Activated CD4-positive, alpha-beta memory T cell treated with anti-CD3 and anti-CD28 coated beads for 36 hours (primary cell): ENCODE measurements around the gene MTERF4. TPM values are rescaled to one million over a fixed set of nuclear protein-coding genes. Genes with fewer than 3 reads are reported as not detected.

Experiments
- CTCF ChIA-PET: fragments of 350-600 bp; sonication (Branson Sonifier 250); formaldehyde crosslinking; loops from one replicate; lab custom pipeline; 2021; ENCODE audit warnings: antibody characterized with exemption, inconsistent platforms; lab: Charles Lee
- POLR2A ChIA-PET: fragments of 350-600 bp; sonication (Branson Sonifier 250); formaldehyde crosslinking; loops from one replicate; lab custom pipeline; 2021; ENCODE audit warnings: antibody characterized with exemption; lab: Charles Lee
- DNase-seq: peaks from one replicate; pipeline ENCODE4 v3.0.0-alpha.2; 2020
- H3K27ac Mint-ChIP-seq: one replicate; pipeline ENCODE4 v1.8.0; 2021; ENCODE audit warnings: mixed read lengths
- H3K27me3 Mint-ChIP-seq: one replicate; pipeline ENCODE4 v1.8.0; 2021; ENCODE audit warnings: mixed read lengths
- H3K36me3 Mint-ChIP-seq: one replicate; pipeline ENCODE4 v1.8.0; 2021; ENCODE audit warnings: mixed read lengths
- H3K4me1 Mint-ChIP-seq: one replicate; pipeline ENCODE4 v1.8.0; 2021; ENCODE audit warnings: low read depth, mixed read lengths
- H3K4me3 Mint-ChIP-seq: one replicate; pipeline ENCODE4 v1.8.0; 2021; ENCODE audit warnings: mild to moderate bottlenecking, mixed read lengths
- H3K9me3 Mint-ChIP-seq: one replicate; pipeline ENCODE4 v1.8.0; 2021; ENCODE audit warnings: mixed read lengths
- intact Hi-C: fragments of 100-400 bp; cut with micrococcal nuclease; formaldehyde crosslinking; loops from one replicate; pipeline ENCODE4 v1.15.1; 2023
- total RNA-seq, 2 experiments: library from RNA; stranded (reverse); gene quantifications; one replicate each; pipeline ENCODE4 v1.2.3, GENCODE V29; 2021

MTERF4 gene
- total RNA-seq, 2 experiments from 2014 or later: 43.9 to 46.0 TPM

GRCh38 chr2:241064008-241064801 is 37.9 kb downstream of the MTERF4 start:
- no peaks in the 10 kb centered on the region for H3K36me3 Mint-ChIP-seq
- no peak overlapping the region for H3K27ac Mint-ChIP-seq
- H3K9me3 Mint-ChIP-seq: no peaks in the 10 kb centered on the region
- no peaks in the 10 kb centered on the region for H3K27me3 Mint-ChIP-seq
- H3K4me3 Mint-ChIP-seq: no peak overlapping the region
- ChIA-PET CTCF (no interaction called here), POLR2A (no interaction called here)
- peak; percentile 64 for DNase-seq
- H3K4me1 Mint-ChIP-seq: peaks cover 3% of the 10 kb centered on the region
- intact Hi-C loops: no loop called here

DNA sequence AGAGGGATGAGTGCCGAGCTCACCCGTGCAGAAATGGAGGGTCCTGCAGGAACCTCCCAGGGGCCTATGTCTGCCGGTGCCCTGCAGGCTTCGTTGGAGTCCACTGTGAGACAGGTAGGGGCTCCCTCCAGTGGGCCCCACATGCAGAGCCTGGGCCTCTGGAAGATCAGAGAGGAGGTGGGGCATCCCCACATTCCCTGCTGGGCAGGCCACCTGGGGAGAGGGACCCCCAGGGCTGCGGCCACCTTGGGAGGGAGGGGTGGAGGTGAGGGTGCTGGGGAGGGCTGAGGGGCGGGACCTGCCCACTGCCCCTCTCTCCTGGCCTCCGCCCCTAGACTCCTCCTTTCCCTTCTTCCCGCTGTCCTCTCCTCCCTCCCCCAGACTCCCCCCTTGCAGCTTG is 38.5 kb downstream of the MTERF4 start:
- Mint-ChIP-seq H3K27me3 (no peaks in the 10 kb centered on the region), H3K27ac (no peak overlapping the region), H3K9me3 (no peaks in the 10 kb centered on the region), H3K36me3 (no peaks in the 10 kb centered on the region), H3K4me3 (no peak overlapping the region), H3K4me1 (peaks cover 3% of the 10 kb centered on the region)
- DNase-seq: no peak
- CTCF ChIA-PET: no interaction called here
- POLR2A ChIA-PET: no interaction called here
- intact Hi-C loops: no loop called here

GRCh38 chr2:241063093-241063551 is 39.0 kb downstream of the MTERF4 start:
- ChIA-PET CTCF (no interaction called here), POLR2A (no interaction called here)
- no peak overlapping the region for H3K27ac Mint-ChIP-seq
- no peaks in the 10 kb centered on the region for H3K27me3 Mint-ChIP-seq
- H3K4me3 Mint-ChIP-seq: no peak overlapping the region
- no peak for DNase-seq
- no peaks in the 10 kb centered on the region for H3K36me3 Mint-ChIP-seq
- intact Hi-C loops: no loop called here
- no peaks in the 10 kb centered on the region for H3K9me3 Mint-ChIP-seq
- H3K4me1 Mint-ChIP-seq: peaks cover 3% of the 10 kb centered on the region

DNA sequence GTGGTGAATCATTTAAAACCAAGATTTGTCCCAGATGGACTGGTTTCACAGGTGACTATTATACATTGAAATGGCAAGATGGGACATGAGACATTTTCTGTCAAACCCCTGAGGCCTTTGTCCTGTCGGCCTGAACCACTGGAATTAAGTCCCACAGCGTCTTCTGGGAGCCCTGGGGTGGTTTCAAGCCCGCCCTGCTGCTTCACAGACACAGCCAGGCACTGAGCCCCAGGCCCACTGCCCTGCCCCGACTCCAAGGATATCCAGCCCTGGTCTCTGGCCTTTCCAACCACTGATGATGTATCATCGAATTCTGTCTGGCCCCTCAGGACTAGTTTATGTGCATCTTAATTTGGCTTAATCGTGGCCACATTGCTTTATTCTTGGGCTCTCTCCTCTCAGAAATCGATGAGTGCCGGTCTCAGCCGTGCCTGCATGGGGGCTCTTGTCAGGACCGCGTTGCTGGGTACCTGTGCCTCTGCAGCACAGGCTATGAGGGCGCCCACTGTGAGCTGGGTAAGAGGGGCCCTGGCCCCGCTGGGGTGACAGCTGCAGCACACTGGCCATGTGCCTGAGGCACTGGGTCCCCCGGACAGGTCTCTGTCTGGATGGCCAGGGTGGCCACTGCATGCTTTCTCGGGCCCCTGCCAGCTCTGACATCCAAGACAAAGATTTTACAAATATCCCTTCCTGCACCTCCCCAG is 39.5 kb downstream of the MTERF4 start:
- Mint-ChIP-seq H3K27me3 (no peaks in the 10 kb centered on the region), H3K4me1 (peaks cover 3% of the 10 kb centered on the region), H3K27ac (no peak overlapping the region), H3K36me3 (no peaks in the 10 kb centered on the region), H3K9me3 (no peaks in the 10 kb centered on the region), H3K4me3 (no peak overlapping the region)
- ChIA-PET CTCF (no interaction called here), POLR2A (no interaction called here)
- no peak for DNase-seq
- intact Hi-C loops: no loop called here

GRCh38 chr2:241061275-241061674 is 40.8 kb downstream of the MTERF4 start:
- Mint-ChIP-seq H3K9me3 (no peaks in the 10 kb centered on the region), H3K4me1 (peaks cover 3% of the 10 kb centered on the region), H3K4me3 (no peak overlapping the region), H3K27ac (no peak overlapping the region), H3K36me3 (no peaks in the 10 kb centered on the region), H3K27me3 (no peaks in the 10 kb centered on the region)
- DNase-seq: no peak
- ChIA-PET CTCF (no interaction called here), POLR2A (no interaction called here)
- intact Hi-C loops: no loop called here

DNA sequence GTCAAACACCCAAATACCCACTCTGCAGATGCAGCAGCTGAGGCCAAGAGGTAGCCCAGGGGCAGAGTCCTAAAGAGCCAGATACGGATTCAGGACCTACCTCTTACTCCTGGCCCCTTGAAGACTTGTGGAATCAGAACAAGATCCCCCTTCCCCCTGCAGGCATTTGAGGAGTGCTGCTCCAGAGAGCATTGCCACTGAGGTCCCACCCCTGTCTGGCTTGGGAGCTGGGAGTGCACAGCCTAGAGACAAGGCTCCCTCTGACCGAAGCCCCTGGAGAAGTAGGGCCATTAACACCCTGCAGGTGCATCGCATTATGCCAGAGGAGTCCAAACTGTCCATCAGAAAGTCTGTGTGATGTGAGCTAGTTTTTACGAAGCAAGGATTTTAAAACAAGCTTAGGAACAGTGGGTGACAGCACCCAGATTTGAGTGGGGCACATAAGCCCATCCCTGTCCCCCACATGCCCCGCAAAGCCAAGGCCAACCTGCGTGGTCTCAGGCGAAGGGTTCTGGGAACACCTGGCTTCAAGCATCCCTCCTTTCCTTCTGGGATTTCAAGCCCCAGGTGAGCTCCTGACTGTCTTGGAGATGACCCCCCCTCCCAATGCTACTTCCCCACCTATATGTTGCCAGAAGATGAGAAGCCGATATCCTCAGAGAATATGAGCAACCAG is 48.4 kb downstream of the MTERF4 start:
- ChIA-PET POLR2A (no interaction called here), CTCF (interaction anchor here (1.2 kb wide), 1 partner anchor 25 kb away, joined by 4 read pairs; no protein-coding TSS in a partner anchor)
- Mint-ChIP-seq H3K4me3 (no peak overlapping the region), H3K27me3 (no peaks in the 10 kb centered on the region), H3K27ac (no peak overlapping the region), H3K4me1 (no peaks in the 10 kb centered on the region), H3K36me3 (no peaks in the 10 kb centered on the region), H3K9me3 (no peaks in the 10 kb centered on the region)
- intact Hi-C loops: no loop called here
- no peak for DNase-seq

DNA sequence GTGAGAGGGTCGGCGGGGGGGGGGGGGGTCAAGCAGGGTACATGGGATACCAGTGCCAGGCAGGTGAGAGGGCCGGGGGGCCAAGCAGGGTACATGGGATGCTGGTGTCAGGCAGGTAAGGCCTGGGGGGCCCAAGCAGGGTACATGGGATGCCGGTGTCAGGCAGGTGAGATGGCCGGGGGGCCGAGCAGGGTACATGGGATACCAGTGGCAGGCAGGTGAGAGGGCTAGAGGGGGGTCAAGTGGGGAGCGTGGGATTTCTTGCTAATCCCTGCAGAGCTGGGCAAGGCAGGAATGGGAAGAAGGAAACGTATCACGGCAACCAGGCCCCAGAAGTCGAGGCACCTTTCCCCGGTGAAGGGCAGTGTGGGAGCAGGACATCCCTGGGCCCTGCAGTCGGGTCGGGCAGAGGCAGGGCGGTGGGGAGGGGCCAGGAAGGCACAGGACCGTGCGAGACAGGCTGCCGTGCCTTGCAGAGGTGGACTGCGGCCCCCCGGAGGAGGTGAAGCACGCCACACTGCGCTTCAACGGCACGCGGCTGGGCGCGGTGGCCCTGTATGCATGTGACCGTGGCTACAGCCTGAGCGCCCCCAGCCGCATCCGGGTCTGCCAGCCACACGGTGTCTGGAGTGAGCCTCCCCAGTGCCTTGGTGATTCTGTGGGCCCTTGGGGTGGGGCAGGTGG is 49.3 kb downstream of the MTERF4 start:
- no peaks in the 10 kb centered on the region for H3K9me3 Mint-ChIP-seq
- no peaks in the 10 kb centered on the region for H3K27me3 Mint-ChIP-seq

DNA sequence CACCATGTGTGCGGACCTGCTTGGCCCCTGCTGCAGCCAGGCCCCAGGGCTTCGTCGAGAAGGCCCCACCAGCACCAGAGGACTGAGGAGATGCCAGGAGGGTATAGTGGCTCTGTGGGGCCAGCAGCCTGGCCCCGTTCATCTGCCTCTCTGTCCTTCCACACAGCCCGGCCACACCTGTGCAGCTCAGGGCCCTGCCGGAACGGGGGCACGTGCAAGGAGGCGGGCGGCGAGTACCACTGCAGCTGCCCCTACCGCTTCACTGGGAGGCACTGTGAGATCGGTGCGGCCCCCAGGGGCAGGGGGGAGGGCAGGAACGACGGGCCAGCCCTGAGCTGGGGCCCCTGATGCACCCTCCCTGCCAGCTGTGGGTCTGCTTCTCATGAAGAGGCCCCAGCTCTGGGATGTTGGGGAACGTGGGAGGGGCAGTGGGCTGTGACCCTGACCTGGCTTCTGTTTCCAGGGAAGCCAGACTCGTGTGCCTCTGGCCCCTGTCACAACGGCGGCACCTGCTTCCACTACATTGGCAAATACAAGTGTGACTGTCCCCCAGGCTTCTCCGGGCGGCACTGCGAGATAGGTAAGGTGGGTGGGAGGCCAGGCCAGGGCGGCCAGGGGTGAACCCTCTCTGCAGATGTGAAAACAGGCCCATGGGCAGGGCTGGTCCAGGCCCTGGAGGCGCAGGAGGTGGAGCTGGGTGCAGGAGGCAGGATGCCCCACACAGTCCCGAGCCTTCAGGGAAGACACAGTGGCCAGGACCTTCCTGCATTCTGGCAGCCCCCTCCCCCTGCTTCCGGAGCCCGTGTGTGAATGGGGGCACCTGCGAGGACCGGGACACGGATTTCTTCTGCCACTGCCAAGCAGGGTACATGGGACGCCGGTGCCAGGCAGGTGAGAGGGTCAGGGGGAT is 50.3 kb downstream of the MTERF4 start:
- ChIA-PET CTCF (no interaction called here), POLR2A (no interaction called here)
- no peaks in the 10 kb centered on the region for H3K36me3 Mint-ChIP-seq
- no peaks in the 10 kb centered on the region for H3K9me3 Mint-ChIP-seq
- DNase-seq: no peak
- H3K4me3 Mint-ChIP-seq: no peak overlapping the region
- intact Hi-C loops: no loop called here
- no peak overlapping the region for H3K27ac Mint-ChIP-seq
- no peaks in the 10 kb centered on the region for H3K27me3 Mint-ChIP-seq
- H3K4me1 Mint-ChIP-seq: no peaks in the 10 kb centered on the region

More for the DNA sequence above, 49.3 kb downstream of the MTERF4 start:
- DNase-seq: no peak
- H3K4me3 Mint-ChIP-seq: no peak overlapping the region
- H3K4me1 Mint-ChIP-seq: no peaks in the 10 kb centered on the region
- intact Hi-C loops: no loop called here
- no peak overlapping the region for H3K27ac Mint-ChIP-seq
- H3K36me3 Mint-ChIP-seq: no peaks in the 10 kb centered on the region
- CTCF ChIA-PET: no interaction called here
- POLR2A ChIA-PET: no interaction called here

- Mint-ChIP-seq H3K4me3 (no peak overlapping the region), H3K36me3 (no peaks in the 10 kb centered on the region), H3K4me1 (no peaks in the 10 kb centered on the region), H3K9me3 (peaks cover 1% of the 10 kb centered on the region), H3K27me3 (no peaks in the 10 kb centered on the region), H3K27ac (no peak overlapping the region)
- ChIA-PET CTCF (no interaction called here), POLR2A (no interaction called here)
- intact Hi-C loops: no loop called here
- no peak for DNase-seq
These were observed 51.2 kb downstream of the MTERF4 start for GRCh38 chr2:241050624-241051577.

- no peak overlapping the region for H3K27ac Mint-ChIP-seq
- H3K9me3 Mint-ChIP-seq: peaks cover 6% of the 10 kb centered on the region
- H3K36me3 Mint-ChIP-seq: peaks cover 3% of the 10 kb centered on the region
- no peaks in the 10 kb centered on the region for H3K27me3 Mint-ChIP-seq
- POLR2A ChIA-PET: no interaction called here
- H3K4me1 Mint-ChIP-seq: no peaks in the 10 kb centered on the region
- no peak for DNase-seq
- H3K4me3 Mint-ChIP-seq: no peak overlapping the region
- CTCF ChIA-PET: no interaction called here
- intact Hi-C loops: no loop called here
These were observed 52.1 kb downstream of the MTERF4 start for GRCh38 chr2:241049739-241050623.
